GM23248 (cell line): ENCODE measurements around the gene PLPPR3. TPM values are rescaled to one million over a fixed set of nuclear protein-coding genes. Genes with fewer than 3 reads are reported as not detected.

Source experiments
- DNase-seq: peaks from one replicate; pipeline ENCODE4 v3.0.0-alpha.2; 2015
- H2AFZ ChIP-seq: fragments of 200-600 bp; sonication (generic); 2 replicates; pipeline ENCODE4 v1.6.1; 2016; ENCODE audit warnings: antibody characterized with exemption
- H3F3A ChIP-seq: fragments of 200-600 bp; sonication (generic); 2 replicates; pipeline ENCODE4 v1.6.1; 2016; ENCODE audit warnings: mild to moderate bottlenecking, antibody characterized with exemption, mixed run types; ENCODE audit not compliant: insufficient read depth
- H3K27ac ChIP-seq: fragments of 200-600 bp; sonication (generic); 2 replicates; pipeline ENCODE4 v1.5.1; 2016; ENCODE audit warnings: mild to moderate bottlenecking
- H3K27me3 ChIP-seq: fragments of 200-600 bp; sonication (generic); replicated peaks from 2 replicates; pipeline ENCODE4 v1.6.1; 2016; ENCODE audit warnings: mild to moderate bottlenecking; ENCODE audit not compliant: insufficient read depth
- H3K36me3 ChIP-seq: fragments of 200-600 bp; sonication (generic); 2 replicates; pipeline ENCODE4 v1.6.1; 2016; ENCODE audit warnings: low read depth, mild to moderate bottlenecking
- H3K4me1 ChIP-seq: fragments of 200-600 bp; sonication (generic); 2 replicates; pipeline ENCODE4 v1.6.1; 2016; ENCODE audit warnings: mild to moderate bottlenecking; ENCODE audit not compliant: insufficient read depth
- H3K4me2 ChIP-seq: fragments of 200-600 bp; sonication (generic); one replicate; pipeline ENCODE4 v1.6.1; 2016; ENCODE audit warnings: mild to moderate bottlenecking; ENCODE audit not compliant: unreplicated experiment
- H3K4me3 ChIP-seq: fragments of 200-600 bp; sonication (generic); 2 replicates; pipeline ENCODE4 v1.5.1; 2016; ENCODE audit warnings: mild to moderate bottlenecking
- H3K79me2 ChIP-seq: fragments of 200-600 bp; sonication (generic); 2 replicates; pipeline ENCODE4 v1.6.1; 2016; ENCODE audit warnings: mild to moderate bottlenecking; ENCODE audit not compliant: insufficient read depth
- H3K9ac ChIP-seq: fragments of 200-600 bp; sonication (generic); 2 replicates; pipeline ENCODE4 v1.6.1; 2016; ENCODE audit warnings: mild to moderate bottlenecking
- H3K9me2 ChIP-seq: fragments of 200-600 bp; sonication (generic); 2 replicates; pipeline ENCODE4 v1.6.1; 2016; ENCODE audit warnings: mixed run types, mild to moderate bottlenecking, moderate library complexity; ENCODE audit not compliant: insufficient read depth
- H3K9me3 ChIP-seq: fragments of 200-600 bp; sonication (generic); one replicate; pipeline ENCODE4 v1.6.1; 2017; ENCODE audit warnings: low read depth
- H4K20me1 ChIP-seq: fragments of 200-600 bp; sonication (generic); 2 replicates; pipeline ENCODE4 v1.6.0; 2016; ENCODE audit not compliant: insufficient read depth
- EZH2 ChIP-seq: fragments of 200-600 bp; sonication (generic); IDR thresholded peaks from 2 replicates; pipeline ENCODE4 v1.6.1; 2018; ENCODE audit warnings: antibody characterized with exemption, mild to moderate bottlenecking; ENCODE audit not compliant: insufficient read depth, poor library complexity, severe bottlenecking
- EZH2phosphoT487 ChIP-seq: fragments of 200-600 bp; sonication (generic); IDR thresholded peaks from 2 replicates; pipeline ENCODE4 v1.6.1; 2018; ENCODE audit warnings: antibody characterized with exemption, moderate library complexity, mild to moderate bottlenecking, low read depth; ENCODE audit not compliant: insufficient read depth
- WGBS, 2 experiments: methylation state at CpG; one replicate each; pipeline ENCODE4 v1.1.6; 2015 to 2017; ENCODE audit warnings: low lambda C conversion rate in 2 of 2, low coverage in 1 of 2; ENCODE audit errors: missing lambda C conversion rate in 2 of 2; 5-methylcytosine and 5-hydroxymethylcytosine counted together
- in situ Hi-C: fragments of 300-500 bp; cut with MboI; formaldehyde crosslinking; loops from 2 replicates; pipeline ENCODE4 v1.15.0; 2020
- polyA plus RNA-seq: library from polyadenylated mRNA; unstranded; fragments of >200 nt; fragmentation: Nextera tagmentation; extraction: Ambion mirVana; gene quantifications from 2 replicates; pipeline ENCODE4 v1.2.1, GENCODE V29; 2016
- total RNA-seq: library from RNA; depleted of rRNA; stranded (reverse); fragments of >200 nt; shearing (Covaris generic); gene quantifications from 2 replicates; pipeline ENCODE4 v1.2.3, GENCODE V29; 2014

The PLPPR3 gene
- total and polyA plus RNA-seq, 2 experiments from 2014 or later = 0.32 TPM; not detected in 1

DNA sequence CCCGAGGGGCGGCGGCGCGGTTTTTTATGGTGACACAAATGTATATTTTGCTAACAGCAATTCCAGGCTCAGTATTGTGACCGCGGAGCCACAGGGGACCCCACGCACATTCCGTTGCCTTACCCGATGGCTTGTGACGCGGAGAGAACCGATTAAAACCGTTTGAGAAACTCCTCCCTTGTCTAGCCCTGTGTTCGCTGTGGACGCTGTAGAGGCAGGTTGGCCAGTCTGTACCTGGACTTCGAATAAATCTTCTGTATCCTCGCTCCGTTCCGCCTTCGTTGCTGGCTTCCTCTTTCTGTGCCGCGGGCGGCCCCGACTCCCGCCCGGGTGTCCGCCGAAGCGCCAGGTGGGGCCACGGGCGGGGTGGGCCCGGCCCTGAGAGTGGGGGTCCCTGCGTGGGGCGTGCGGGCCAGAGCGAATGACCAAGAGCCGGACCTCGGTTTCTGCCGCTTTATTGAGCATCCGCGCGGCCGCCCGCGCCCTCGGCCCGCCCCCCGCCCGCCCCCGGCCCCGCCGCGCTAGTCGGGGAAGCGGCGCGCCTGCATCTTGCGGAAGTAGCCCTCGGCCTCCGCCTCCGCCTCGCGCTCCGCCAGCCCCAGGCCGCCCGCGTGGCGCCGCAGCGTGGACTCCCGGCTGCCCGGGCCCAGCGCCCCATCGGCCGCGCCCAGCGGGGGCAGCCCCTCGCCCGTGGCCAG lies 9.6 kb downstream of the PLPPR3 start:
- Histone ChIP-seq H3K4me1 (no peaks in the 10 kb centered on the region), H3K27me3 (no peaks in the 10 kb centered on the region), H3K36me3 (peaks cover 45% of the 10 kb centered on the region), H3K9me3 (no peaks in the 10 kb centered on the region), H3K79me2 (peaks cover 46% of the 10 kb centered on the region), H3K27ac (no peak overlapping the region), H3K9me2 (no peaks in the 10 kb centered on the region), H3K9ac (no peak overlapping the region), H3F3A (peaks cover 18% of the 10 kb centered on the region), H3K4me2 (no peak overlapping the region), H4K20me1 (peaks cover 3% of the 10 kb centered on the region; the same call in 1 of the 2 replicates), H2AFZ (no peak overlapping the region), H3K4me3 (no peak overlapping the region)
- WGBS, 2 experiments = 96 to 97% methylated on average over 35 to 80 of the region's 80 CpGs
- DNase-seq = no peak
- in situ Hi-C loops = no loop called here
- TF ChIP-seq EZH2 (no peak), EZH2phosphoT487 (no peak)

DNA sequence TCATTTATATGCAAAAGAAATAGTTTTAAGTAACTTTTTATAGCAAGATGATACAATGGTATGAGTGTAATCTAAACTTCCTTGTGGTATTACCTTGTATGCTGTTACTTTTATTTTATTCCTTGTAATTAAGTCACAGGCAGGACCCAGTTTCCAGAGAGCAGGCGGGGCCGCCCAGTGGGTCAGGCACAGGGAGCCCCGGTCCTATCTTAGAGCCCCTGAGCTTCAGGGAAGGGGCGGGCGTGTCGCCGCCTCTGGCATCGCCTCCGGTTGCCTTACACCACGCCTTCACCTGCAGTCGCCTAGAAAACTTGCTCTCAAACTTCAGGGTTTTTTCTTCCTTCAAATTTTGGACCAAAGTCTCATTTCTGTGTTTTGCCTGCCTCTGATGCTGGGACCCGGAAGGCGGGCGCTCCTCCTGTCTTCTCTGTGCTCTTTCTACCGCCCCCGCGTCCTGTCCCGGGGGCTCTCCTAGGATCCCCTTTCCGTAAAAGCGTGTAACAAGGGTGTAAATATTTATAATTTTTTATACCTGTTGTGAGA lies 10.2 kb downstream of the PLPPR3 start:
- peaks cover 51% of the 10 kb centered on the region for H3K36me3 ChIP-seq
- no peak overlapping the region for H2AFZ ChIP-seq
- no peak overlapping the region for H3K4me3 ChIP-seq
- TF ChIP-seq EZH2 (no peak), EZH2phosphoT487 (no peak)
- no peaks in the 10 kb centered on the region for H3K9me2 ChIP-seq
- no peak for DNase-seq
- H3F3A ChIP-seq = peaks cover 22% of the 10 kb centered on the region
- no peak overlapping the region for H3K4me2 ChIP-seq
- peaks cover 3% of the 10 kb centered on the region; the same call in 1 of the 2 replicates for H4K20me1 ChIP-seq
- peaks cover 52% of the 10 kb centered on the region for H3K79me2 ChIP-seq
- no peak overlapping the region for H3K9ac ChIP-seq
- no peak overlapping the region for H3K27ac ChIP-seq
- no peaks in the 10 kb centered on the region for H3K27me3 ChIP-seq
- H3K4me1 ChIP-seq = no peaks in the 10 kb centered on the region
- WGBS, 2 experiments = 96 to 97% methylated on average over 20 of the region's 20 CpGs
- H3K9me3 ChIP-seq = no peaks in the 10 kb centered on the region
- in situ Hi-C loops = no loop called here

DNA sequence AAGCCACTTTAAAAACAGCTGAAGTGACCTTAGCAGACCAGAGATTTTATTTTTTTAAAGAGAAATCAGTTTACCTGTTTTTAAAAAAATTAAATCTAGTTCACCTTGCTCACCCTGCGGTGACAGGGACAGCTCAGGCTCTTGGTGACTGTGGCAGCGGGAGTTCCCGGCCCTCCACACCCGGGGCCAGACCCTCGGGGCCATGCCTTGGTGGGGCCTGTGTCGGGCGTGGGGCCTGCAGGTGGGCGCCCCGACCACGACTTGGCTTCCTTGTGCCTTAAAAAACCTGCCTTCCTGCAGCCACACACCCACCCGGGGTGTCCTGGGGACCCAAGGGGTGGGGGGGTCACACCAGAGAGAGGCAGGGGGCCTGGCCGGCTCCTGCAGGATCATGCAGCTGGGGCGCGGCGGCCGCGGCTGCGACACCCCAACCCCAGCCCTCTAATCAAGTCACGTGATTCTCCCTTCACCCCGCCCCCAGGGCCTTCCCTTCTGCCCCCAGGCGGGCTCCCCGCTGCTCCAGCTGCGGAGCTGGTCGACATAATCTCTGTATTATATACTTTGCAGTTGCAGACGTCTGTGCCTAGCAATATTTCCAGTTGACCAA lies 10.8 kb downstream of the PLPPR3 start:
- Histone ChIP-seq H3K27me3 (no peaks in the 10 kb centered on the region), H4K20me1 (peaks cover 3% of the 10 kb centered on the region; the same call in 1 of the 2 replicates), H3K27ac (no peak overlapping the region), H3K4me1 (no peaks in the 10 kb centered on the region), H3K9me3 (no peaks in the 10 kb centered on the region), H3K36me3 (peaks cover 51% of the 10 kb centered on the region), H3F3A (peaks cover 22% of the 10 kb centered on the region), H3K4me2 (no peak overlapping the region), H3K4me3 (no peak overlapping the region), H3K9ac (no peak overlapping the region), H3K79me2 (peaks cover 58% of the 10 kb centered on the region), H3K9me2 (no peaks in the 10 kb centered on the region), H2AFZ (no peak overlapping the region)
- no peak for TF ChIP-seq EZH2phosphoT487
- TF ChIP-seq EZH2 = no peak
- in situ Hi-C loops = no loop called here
- DNase-seq = no peak
- 85 to 86% methylated on average over 18 to 25 of the region's 25 CpGs for WGBS, 2 experiments

DNA sequence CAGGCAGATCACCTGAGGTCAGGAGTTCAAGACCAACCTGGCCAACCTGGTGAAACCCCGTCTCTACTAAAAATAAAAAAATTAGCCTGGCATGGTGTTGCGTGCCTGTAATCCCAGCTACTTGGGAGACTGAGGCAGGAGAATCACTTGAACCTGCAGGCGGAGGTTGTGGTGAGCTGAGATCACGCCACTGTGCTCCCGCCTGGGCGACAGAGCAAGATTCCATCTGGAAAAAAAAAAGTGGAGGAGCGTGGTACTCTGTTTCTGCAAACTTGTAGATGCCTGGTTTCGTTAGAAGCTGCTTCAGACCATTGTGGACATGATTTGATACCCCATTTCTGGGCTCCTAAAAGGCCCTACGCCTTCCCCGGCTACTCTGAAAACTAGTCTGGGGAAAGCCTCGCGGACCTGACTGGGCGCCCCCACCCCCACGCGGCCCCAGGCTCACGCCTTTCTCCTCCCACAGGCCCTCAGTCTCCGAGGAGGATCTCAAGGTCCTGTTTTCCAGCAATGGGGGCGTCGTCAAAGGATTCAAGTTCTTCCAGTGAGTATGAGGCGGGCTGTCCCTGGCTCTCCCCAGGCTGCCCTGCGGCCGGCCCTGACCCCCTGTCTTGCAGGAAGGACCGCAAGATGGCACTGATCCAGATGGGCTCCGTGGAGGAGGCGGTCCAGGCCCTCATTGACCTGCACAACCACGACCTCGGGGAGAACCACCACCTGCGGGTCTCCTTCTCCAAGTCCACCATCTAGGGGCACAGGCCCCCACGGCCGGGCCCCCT lies 11.5 kb downstream of the PLPPR3 start:
- in situ Hi-C loops = no loop called here
- WGBS, 2 experiments = 89 to 90% methylated on average over 27 to 30 of the region's 30 CpGs

More for the DNA sequence above, 11.5 kb downstream of the PLPPR3 start:
- no peak overlapping the region for H3K27ac ChIP-seq
- H4K20me1 ChIP-seq = peaks cover 3% of the 10 kb centered on the region; the same call in 1 of the 2 replicates
- H3K79me2 ChIP-seq = peaks cover 65% of the 10 kb centered on the region
- H3K4me3 ChIP-seq = no peak overlapping the region
- no peak overlapping the region for H2AFZ ChIP-seq
- TF ChIP-seq EZH2 (no peak), EZH2phosphoT487 (no peak)
- no peaks in the 10 kb centered on the region for H3K27me3 ChIP-seq
- no peak overlapping the region for H3K4me2 ChIP-seq
- no peaks in the 10 kb centered on the region for H3K4me1 ChIP-seq
- H3K9me2 ChIP-seq = no peaks in the 10 kb centered on the region
- peaks cover 53% of the 10 kb centered on the region for H3K36me3 ChIP-seq
- no peak overlapping the region for H3K9ac ChIP-seq
- DNase-seq = no peak
- no peaks in the 10 kb centered on the region for H3K9me3 ChIP-seq
- peaks cover 22% of the 10 kb centered on the region for H3F3A ChIP-seq
